PC-9 (cell line): Measurements from ENCODE around the gene INVS. TPM values are rescaled to one million over a fixed set of nuclear protein-coding genes. Genes with fewer than 3 reads are reported as not detected.

Source experiments
- BruUV-seq: library from RNA; stranded (reverse); fragments of 400-500 nt; replicated peaks from 2 replicates; lab custom pipeline; 2021; lab: Mats Ljungman, UMichigan
- CTCF ChIA-PET: fragments of 300-600 bp; sonication (Branson Sonifier 250); formaldehyde crosslinking; loops from one replicate; lab custom pipeline; 2022; ENCODE audit warnings: antibody characterized with exemption; lab: Charles Lee
- POLR2A ChIA-PET: fragments of 300-600 bp; sonication (Branson Sonifier 250); formaldehyde crosslinking; loops from one replicate; lab custom pipeline; 2022; ENCODE audit warnings: antibody characterized with exemption; ENCODE audit not compliant: unreplicated experiment; lab: Charles Lee
- DNase-seq, 2 experiments: peaks; one replicate each; pipeline versions ENCODE4 v3.0.0 to v3.0.0-alpha.2; 2015 to 2022; ENCODE audit warnings: mixed read lengths in 1 of 2
- H2AFZ ChIP-seq: fragments of 200-600 bp; sonication (generic); 2 replicates; pipeline ENCODE4 v1.8.1; 2017; ENCODE audit warnings: antibody characterized with exemption
- H3F3A ChIP-seq: fragments of 200-600 bp; sonication (generic); 2 replicates; pipeline ENCODE4 v1.8.1; 2017; ENCODE audit warnings: antibody characterized with exemption, mild to moderate bottlenecking, low read depth; ENCODE audit not compliant: insufficient read depth
- H3K27ac ChIP-seq: fragments of 200-600 bp; sonication (generic); 2 replicates; pipeline ENCODE4 v1.6.1; 2016; ENCODE audit warnings: mixed run types
- H3K27me3 ChIP-seq: fragments of 200-600 bp; sonication (generic); 2 replicates; pipeline ENCODE4 v1.6.1; 2016; ENCODE audit warnings: low read depth, mixed run types; ENCODE audit not compliant: insufficient read depth
- H3K36me3 ChIP-seq: fragments of 200-600 bp; sonication (generic); 2 replicates; pipeline ENCODE4 v1.6.1; 2016; ENCODE audit warnings: low read depth, mixed run types
- H3K4me1 ChIP-seq: fragments of 200-600 bp; sonication (generic); replicated peaks from 2 replicates; pipeline ENCODE4 v1.6.1; 2016; ENCODE audit warnings: mixed run types; ENCODE audit not compliant: insufficient read depth
- H3K4me2 ChIP-seq: fragments of 200-600 bp; sonication (generic); 2 replicates; pipeline ENCODE4 v1.6.1; 2017; ENCODE audit warnings: mixed run types
- H3K4me3 ChIP-seq: fragments of 200-600 bp; sonication (generic); 2 replicates; pipeline ENCODE4 v1.6.1; 2016; ENCODE audit warnings: mixed run types
- H3K79me2 ChIP-seq: fragments of 200-600 bp; sonication (generic); 2 replicates; pipeline ENCODE4 v1.6.1; 2017; ENCODE audit warnings: low read depth, mixed run types
- H3K9me2 ChIP-seq: fragments of 200-600 bp; sonication (generic); 2 replicates; pipeline ENCODE4 v1.8.1; 2017; ENCODE audit warnings: mild to moderate bottlenecking; ENCODE audit not compliant: insufficient read depth
- H3K9me3 ChIP-seq: fragments of 200-600 bp; sonication (generic); 2 replicates; pipeline ENCODE4 v1.8.1; 2016; ENCODE audit warnings: low read depth; ENCODE audit not compliant: insufficient read depth
- H4K20me1 ChIP-seq: fragments of 200-600 bp; sonication (generic); 2 replicates; pipeline ENCODE4 v1.8.1; 2017; ENCODE audit not compliant: insufficient read depth
- EZH2 ChIP-seq: fragments of 200-600 bp; sonication (generic); IDR thresholded peaks from 2 replicates; pipeline ENCODE4 v1.8.0; 2017; ENCODE audit warnings: antibody characterized with exemption, low read depth
- intact Hi-C: fragments of 100-400 bp; cut with micrococcal nuclease; formaldehyde crosslinking; loops from one replicate; pipeline ENCODE4 v1.10.0; 2022; ENCODE audit not compliant: unreplicated experiment
- total RNA-seq: library from RNA; stranded (reverse); gene quantifications from 2 replicates; pipeline ENCODE4 v1.2.3, GENCODE V29; 2021
- TF ChIP-seq, protein P1 (sequence below): fragments of 200-600 bp; sonication (generic); conservative IDR thresholded peaks from 2 replicates; pipeline ENCODE4 v1.6.1; 2017; ENCODE audit warnings: mixed run types, antibody characterized with exemption, mild to moderate bottlenecking, moderate library complexity

The INVS gene
- total RNA-seq, 1 experiment from 2014 or later = 24.0 TPM

DNA sequence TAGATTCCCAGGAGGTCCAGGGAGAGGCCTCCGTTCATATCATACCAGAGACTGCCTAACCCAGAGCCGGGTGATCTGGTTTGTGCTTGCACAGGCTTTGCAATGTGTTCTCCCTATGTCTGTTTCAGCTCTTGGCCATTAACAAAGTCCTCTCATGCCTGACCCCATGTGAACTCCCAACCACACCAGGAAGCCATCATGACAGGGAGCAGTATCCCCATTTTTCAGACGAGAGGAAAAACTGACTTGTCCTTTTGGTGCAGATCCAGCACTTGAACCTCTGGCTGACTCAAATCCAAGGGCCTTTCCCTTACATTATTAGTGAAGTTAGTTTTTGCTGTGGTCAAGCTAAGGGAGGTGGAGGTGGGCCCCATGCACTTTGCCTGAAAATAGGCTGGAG lies 195.3 kb downstream of the INVS start:
- peaks cover 32% of the 10 kb centered on the region; the same call in 1 of the 2 replicates for H3K36me3 ChIP-seq
- POLR2A ChIA-PET = no interaction called here
- no peak for DNase-seq
- CTCF ChIA-PET = no interaction called here
- no peak overlapping the region for H3K27ac ChIP-seq
- H3K4me3 ChIP-seq = no peak overlapping the region
- H3K79me2 ChIP-seq = no peaks in the 10 kb centered on the region
- no peak overlapping the region for H2AFZ ChIP-seq
- H3K9me3 ChIP-seq = no peaks in the 10 kb centered on the region
- TF ChIP-seq EZH2 = no peak
- TF ChIP-seq, protein P1, sequence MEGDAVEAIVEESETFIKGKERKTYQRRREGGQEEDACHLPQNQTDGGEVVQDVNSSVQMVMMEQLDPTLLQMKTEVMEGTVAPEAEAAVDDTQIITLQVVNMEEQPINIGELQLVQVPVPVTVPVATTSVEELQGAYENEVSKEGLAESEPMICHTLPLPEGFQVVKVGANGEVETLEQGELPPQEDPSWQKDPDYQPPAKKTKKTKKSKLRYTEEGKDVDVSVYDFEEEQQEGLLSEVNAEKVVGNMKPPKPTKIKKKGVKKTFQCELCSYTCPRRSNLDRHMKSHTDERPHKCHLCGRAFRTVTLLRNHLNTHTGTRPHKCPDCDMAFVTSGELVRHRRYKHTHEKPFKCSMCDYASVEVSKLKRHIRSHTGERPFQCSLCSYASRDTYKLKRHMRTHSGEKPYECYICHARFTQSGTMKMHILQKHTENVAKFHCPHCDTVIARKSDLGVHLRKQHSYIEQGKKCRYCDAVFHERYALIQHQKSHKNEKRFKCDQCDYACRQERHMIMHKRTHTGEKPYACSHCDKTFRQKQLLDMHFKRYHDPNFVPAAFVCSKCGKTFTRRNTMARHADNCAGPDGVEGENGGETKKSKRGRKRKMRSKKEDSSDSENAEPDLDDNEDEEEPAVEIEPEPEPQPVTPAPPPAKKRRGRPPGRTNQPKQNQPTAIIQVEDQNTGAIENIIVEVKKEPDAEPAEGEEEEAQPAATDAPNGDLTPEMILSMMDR = no peak
- intact Hi-C loops = no loop called here
- H3K27me3 ChIP-seq = no peaks in the 10 kb centered on the region
- no peaks in the 10 kb centered on the region for H3K9me2 ChIP-seq
- H3K4me1 ChIP-seq = no peaks in the 10 kb centered on the region
- H3K4me2 ChIP-seq = no peak overlapping the region
- no peaks in the 10 kb centered on the region; the same call in 1 of the 2 replicates for H3F3A ChIP-seq
- H4K20me1 ChIP-seq = no peaks in the 10 kb centered on the region
- BruUV-seq = no TSS peak

DNA sequence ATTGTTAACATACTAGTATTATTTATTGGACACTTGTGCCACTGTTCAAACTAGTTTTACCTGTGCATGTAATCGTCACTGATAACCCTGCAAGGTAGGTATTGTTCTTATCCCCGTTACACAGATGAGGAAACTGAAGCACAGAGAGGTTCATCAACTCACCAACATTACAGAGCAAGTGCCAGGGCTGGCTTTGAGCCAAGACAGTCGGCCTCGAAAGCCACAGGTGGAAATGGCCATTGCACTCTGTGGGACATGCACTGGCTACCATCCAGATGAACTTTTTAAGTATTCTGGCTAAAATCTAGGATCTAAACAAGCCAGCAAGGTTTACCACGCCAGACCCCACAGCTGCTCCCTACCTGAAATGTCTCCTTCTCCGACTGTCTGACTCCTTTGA lies 195.8 kb downstream of the INVS start:
- Histone ChIP-seq H3K9me3 (no peaks in the 10 kb centered on the region), H3K27me3 (no peaks in the 10 kb centered on the region), H2AFZ (no peak overlapping the region), H3K36me3 (peaks cover 32% of the 10 kb centered on the region; the same call in 1 of the 2 replicates), H3F3A (no peaks in the 10 kb centered on the region; the same call in 1 of the 2 replicates), H3K9me2 (no peaks in the 10 kb centered on the region), H3K4me2 (no peak overlapping the region), H3K27ac (no peak overlapping the region), H3K4me3 (no peak overlapping the region), H3K4me1 (no peaks in the 10 kb centered on the region), H4K20me1 (no peaks in the 10 kb centered on the region), H3K79me2 (no peaks in the 10 kb centered on the region)
- TF ChIP-seq, protein P1 = no peak
- TF ChIP-seq EZH2 = no peak
- ChIA-PET POLR2A (no interaction called here), CTCF (no interaction called here)
- BruUV-seq = no TSS peak
- DNase-seq = no peak
- intact Hi-C loops = no loop called here

DNA sequence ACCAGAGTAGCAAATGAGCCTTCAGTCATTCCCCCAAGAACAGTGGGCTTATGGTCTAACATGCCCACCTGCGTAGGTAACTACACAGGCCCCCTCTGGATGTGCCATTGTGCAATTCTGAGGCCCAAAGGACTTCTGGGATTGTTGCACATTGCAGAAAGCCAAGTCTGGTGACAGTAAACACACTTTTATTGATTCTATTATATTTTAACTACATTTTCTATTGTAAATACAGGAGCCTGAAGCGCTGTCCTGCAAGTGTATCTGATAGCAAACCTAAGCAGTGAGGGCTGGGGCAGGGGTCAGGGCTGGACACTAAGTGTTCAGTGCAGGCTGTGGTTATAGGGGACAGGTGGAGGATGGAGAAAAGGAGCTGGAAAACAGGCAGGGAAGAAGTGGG lies 196.2 kb downstream of the INVS start:
- no peaks in the 10 kb centered on the region for H3K79me2 ChIP-seq
- DNase-seq = no peak
- no peak overlapping the region for H2AFZ ChIP-seq
- no TSS peak for BruUV-seq
- intact Hi-C loops = no loop called here
- H3K36me3 ChIP-seq = peaks cover 31% of the 10 kb centered on the region; the same call in 1 of the 2 replicates
- no peak overlapping the region for H3K4me3 ChIP-seq
- CTCF ChIA-PET = no interaction called here
- no peaks in the 10 kb centered on the region for H3K9me3 ChIP-seq
- no peaks in the 10 kb centered on the region for H3K27me3 ChIP-seq
- no peak overlapping the region for H3K4me2 ChIP-seq
- H3F3A ChIP-seq = peaks cover 3% of the 10 kb centered on the region; the same call in 1 of the 2 replicates
- no peaks in the 10 kb centered on the region for H3K4me1 ChIP-seq
- H3K9me2 ChIP-seq = no peaks in the 10 kb centered on the region
- H3K27ac ChIP-seq = no peak overlapping the region
- TF ChIP-seq EZH2 = no peak
- TF ChIP-seq, protein P1 = no peak
- POLR2A ChIA-PET = no interaction called here
- H4K20me1 ChIP-seq = no peaks in the 10 kb centered on the region
